GM12878 (cell line): Measurements from ENCODE around the gene MAGEA10. TPM values are rescaled to one million over a fixed set of nuclear protein-coding genes. Genes with fewer than 3 reads are reported as not detected.

Experiments
- ATAC-seq: fragments of 200-7000 bp; cut with Tn5 transposase; 3 replicates; pipeline ENCODE4 v1.9.1; 2020; ENCODE audit warnings: mild to moderate bottlenecking, moderate library complexity
- BruUV-seq: library from RNA; stranded (reverse); fragments of 400-500 nt; replicated peaks from 2 replicates; lab custom pipeline; 2021; lab: Mats Ljungman, UMichigan
- CTCF ChIA-PET: fragments of 300-600 bp; sonication (Branson Sonifier 250); formaldehyde crosslinking; extraction: SDS; loops from one replicate; lab custom pipeline; 2021; ENCODE audit warnings: inconsistent platforms; lab: Yijun Ruan, JAX
- POLR2A ChIA-PET: fragments of 350-600 bp; formaldehyde crosslinking; extraction: SDS; loops from one replicate; lab custom pipeline; 2021; ENCODE audit warnings: inconsistent platforms; lab: Charles Lee
- RAD21 ChIA-PET: fragments of 300-600 bp; sonication (Branson Sonifier 250); formaldehyde crosslinking; loops from one replicate; lab custom pipeline; 2023; ENCODE audit warnings: antibody characterized with exemption; ENCODE audit not compliant: unreplicated experiment; lab: Charles Lee
- SMC1A ChIA-PET: fragments of 300-600 bp; sonication (Branson Sonifier 250); formaldehyde crosslinking; loops from one replicate; lab custom pipeline; 2023; ENCODE audit not compliant: unreplicated experiment, uncharacterized antibody; lab: Charles Lee
- DNase-seq: peaks from one replicate; pipeline ENCODE4 v3.0.0-alpha.2; 2011; ENCODE audit warnings: low read depth, low spot score
- FAIRE-seq: peaks from 3 replicates; lab custom pipeline; 2011; peaks lifted over from hg19 to GRCh38; lab: Jason Lieb, UNC
- H2AFZ ChIP-seq: 2 replicates; pipeline ENCODE4 v1.6.0; 2011; ENCODE audit warnings: low read depth, low read length, control low read depth; ENCODE audit not compliant: control insufficient read depth
- H3K27ac ChIP-seq: 2 replicates; pipeline ENCODE4 v1.5.1; 2011; ENCODE audit warnings: control low read depth; ENCODE audit not compliant: control insufficient read depth, insufficient read depth
- H3K27me3 ChIP-seq, 2 experiments: replicated peaks in 1 of 2; 2 replicates each; pipeline versions ENCODE4 v1.6.0 to v1.6.1; 2011; ENCODE audit warnings: low read length in 1 of 2; ENCODE audit not compliant: control insufficient read depth in 2 of 2, insufficient read depth in 2 of 2
- H3K36me3 ChIP-seq, 2 experiments: 2 replicates each; pipeline ENCODE4 v1.5.1; 2011; ENCODE audit warnings: low read length in 1 of 2; ENCODE audit not compliant: control insufficient read depth in 2 of 2, insufficient read depth in 2 of 2
- H3K4me1 ChIP-seq: 2 replicates; pipeline ENCODE4 v1.6.1; 2011; ENCODE audit warnings: mild to moderate bottlenecking, low read length, moderate library complexity, mixed read lengths; ENCODE audit not compliant: control insufficient read depth, insufficient read depth
- H3K4me2 ChIP-seq: 2 replicates; pipeline ENCODE4 v1.6.0; 2011; ENCODE audit warnings: control low read depth; ENCODE audit not compliant: control insufficient read depth, insufficient read depth
- H3K4me3 ChIP-seq: fragments of 200-600 bp; sonication (generic); 2 replicates; pipeline ENCODE4 v1.5.1; 2016
- H3K79me2 ChIP-seq: 2 replicates; pipeline ENCODE4 v1.6.0; 2011; ENCODE audit warnings: low read length; ENCODE audit not compliant: control insufficient read depth, insufficient read depth
- H3K9ac ChIP-seq: 2 replicates; pipeline ENCODE4 v1.8.0; 2011; ENCODE audit warnings: low read length, control low read depth, mixed read lengths; ENCODE audit not compliant: control insufficient read depth, insufficient read depth
- H3K9me3 ChIP-seq: replicated peaks from 3 replicates; pipeline ENCODE4 v1.5.1; 2011; ENCODE audit warnings: mild to moderate bottlenecking, low read length; ENCODE audit not compliant: control insufficient read depth, insufficient read depth
- H4K20me1 ChIP-seq: 2 replicates; pipeline ENCODE4 v1.6.0; 2011; ENCODE audit not compliant: control insufficient read depth, insufficient read depth
- BCL11A ChIP-seq: IDR thresholded peaks from 2 replicates; pipeline ENCODE4 v1.6.1; 2011; ENCODE audit warnings: low read depth, low read length
- CBFB ChIP-seq: IDR thresholded peaks from 2 replicates; pipeline ENCODE4 v1.6.1; 2016; ENCODE audit warnings: antibody characterized with exemption, low read depth
- CBX5 ChIP-seq: sonication (generic); IDR thresholded peaks from 2 replicates; pipeline ENCODE4 v1.6.1; 2016; ENCODE audit warnings: low read depth, moderate library complexity, mild to moderate bottlenecking, inconsistent platforms
- DPF2 ChIP-seq: fragments of 450-650 bp; IDR thresholded peaks from 2 replicates; pipeline ENCODE4 v1.6.1; 2017; ENCODE audit warnings: mild to moderate bottlenecking
- MEF2B ChIP-seq: fragments of 450-650 bp; IDR thresholded peaks from 2 replicates; pipeline ENCODE4 v1.6.1; 2018; ENCODE audit warnings: mild to moderate bottlenecking, moderate library complexity; ENCODE audit not compliant: partially characterized antibody, poor library complexity, severe bottlenecking
- MTA3 ChIP-seq: IDR thresholded peaks from 2 replicates; pipeline ENCODE4 v1.6.1; 2012; ENCODE audit warnings: low read length, inconsistent platforms, borderline replicate concordance
- NR2C2 ChIP-seq: IDR thresholded peaks from 2 replicates; pipeline ENCODE4 v1.6.1; 2011; ENCODE audit warnings: borderline replicate concordance, low read depth; ENCODE audit not compliant: control insufficient read depth, insufficient read length
- SMARCA5 ChIP-seq: fragments of 450-650 bp; IDR thresholded peaks from 2 replicates; pipeline ENCODE4 v1.6.1; 2017; ENCODE audit warnings: mild to moderate bottlenecking
- STAT1 ChIP-seq: fragments of 450-650 bp; conservative IDR thresholded peaks from 2 replicates; pipeline ENCODE4 v1.6.1; 2014; ENCODE audit warnings: antibody characterized with exemption, mild to moderate bottlenecking
- TCF12 ChIP-seq: IDR thresholded peaks from 2 replicates; pipeline ENCODE4 v1.6.1; 2011; ENCODE audit warnings: low read depth, mild to moderate bottlenecking, low read length
- ZNF207 ChIP-seq: fragments of 450-650 bp; IDR thresholded peaks from 2 replicates; pipeline ENCODE4 v1.6.1; 2014; ENCODE audit warnings: antibody characterized with exemption, mild to moderate bottlenecking, borderline replicate concordance
- whole genome bisulfite sequencing: methylation state at CpG from one replicate; pipeline ENCODE4 v1.1.6; 2016; ENCODE audit warnings: low lambda C conversion rate; ENCODE audit not compliant: insufficient replicate concordance, insufficient coverage; ENCODE audit errors: missing lambda C conversion rate; 5-methylcytosine and 5-hydroxymethylcytosine counted together
- in situ Hi-C: fragments of 300-500 bp; cut with MboI; formaldehyde crosslinking; loops from 9 replicates; pipeline ENCODE4 v1.14.3; 2018; ENCODE audit warnings: mixed read lengths
- intact Hi-C: fragments of 100-400 bp; cut with micrococcal nuclease; formaldehyde crosslinking; loops from one replicate; pipeline ENCODE4 v1.14.2; 2022; ENCODE audit not compliant: unreplicated experiment
- polyA plus RNA-seq, 11 experiments: library from polyadenylated mRNA; depleted of rRNA in 4 of 11; unstranded in 6 of 11; stranded (reverse) in 5 of 11; fragments of >200 nt; fragmentation: Nextera tagmentation in 4 of 11; fragmentation: Illumina TruSeq in 1 of 11; extraction: Ambion mirVana in 4 of 11; extraction: Trizol in 1 of 11; gene quantifications; 1 replicate in 1 of 11; 2 replicates in 10 of 11; pipeline versions ENCODE4 v1.2.1 to v1.2.3, GENCODE V29; 2011 to 2016; ENCODE audit warnings: inconsistent platforms in 2 of 11, missing spikeins in 2 of 11, low read depth in 1 of 11
- total RNA-seq, 4 experiments: library from RNA; depleted of rRNA in 3 of 4; stranded (reverse); fragments of >200 nt in 3 of 4; fragmentation: Illumina TruSeq in 1 of 4; extraction: Trizol in 1 of 4; gene quantifications; 2 replicates each; pipeline versions ENCODE4 v1.2.1 to v1.2.3, GENCODE V29; 2013 to 2021
- TF ChIP-seq, protein P1 (sequence below): IDR thresholded peaks from 2 replicates; pipeline ENCODE4 v1.6.1; 2011; ENCODE audit warnings: borderline replicate concordance, low read depth, mild to moderate bottlenecking, moderate library complexity, low read length; ENCODE audit not compliant: insufficient read depth, poor library complexity, severe bottlenecking
- TF ChIP-seq, protein P2 (sequence below): IDR thresholded peaks from 2 replicates; pipeline ENCODE4 v1.6.1; 2012; ENCODE audit warnings: improper control_type of control experiment, low read depth, low read length; ENCODE audit not compliant: insufficient replicate concordance
- TF ChIP-seq, protein P3 (sequence below): fragments of 150-350 bp; IDR thresholded peaks from 2 replicates; pipeline ENCODE4 v1.6.1; 2016; ENCODE audit warnings: low read depth, low read length

MAGEA10 gene
- total and polyA plus RNA-seq, 10 of the 15 experiments (the other 5 are each of a cell fraction or from before 2014, with no cell fraction given), result not detected

DNA sequence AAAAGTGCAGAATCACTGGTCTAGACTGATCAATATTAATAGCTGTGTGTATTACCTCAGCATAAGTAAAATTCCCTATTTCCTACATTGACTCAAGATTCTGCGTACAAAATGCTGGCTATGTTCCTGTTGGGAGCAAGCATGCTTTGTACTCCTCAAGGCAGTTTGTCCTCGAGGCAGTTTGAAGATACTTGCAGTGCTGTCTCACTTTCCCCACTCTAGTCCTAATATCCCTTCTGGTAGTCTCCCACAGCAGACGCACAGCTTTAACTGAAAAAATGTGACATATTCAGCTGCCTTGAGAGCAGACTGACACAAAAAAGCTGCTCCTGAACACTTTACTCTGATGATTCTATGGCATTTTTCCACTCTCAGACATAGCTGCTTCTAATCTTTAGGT lies 12.9 kb upstream of the MAGEA10 start:
- in situ Hi-C loops (no loop called here), intact Hi-C loops (no loop called here)
- H3K4me1 ChIP-seq, result no peaks in the 10 kb centered on the region
- DNase-seq, result no peak
- no peak overlapping the region for H3K4me2 ChIP-seq
- CTCF ChIA-PET, result no interaction called here
- WGBS, result 32% methylated on average over 3 of the region's 3 CpGs
- H3K27me3 ChIP-seq, result no peaks in the 10 kb centered on the region
- H4K20me1 ChIP-seq, result no peaks in the 10 kb centered on the region
- ATAC-seq, result no peak
- H3K27ac ChIP-seq, result no peak overlapping the region
- H3K36me3 ChIP-seq, result no peaks in the 10 kb centered on the region
- no peaks in the 10 kb centered on the region for H3K9me3 ChIP-seq
- RAD21 ChIA-PET, result no interaction called here
- no TSS peak for BruUV-seq
- POLR2A ChIA-PET, result no interaction called here
- SMC1A ChIA-PET, result interaction anchor here (0.6 kb wide), 1 partner anchor 26 kb away, joined by 3 read pairs; no protein-coding TSS in a partner anchor
- H3K79me2 ChIP-seq, result no peaks in the 10 kb centered on the region
- H3K4me3 ChIP-seq, result no peak overlapping the region
- H3K9ac ChIP-seq, result no peak overlapping the region
- no peak overlapping the region for H2AFZ ChIP-seq
- FAIRE-seq, result no peak
- TF ChIP-seq, protein P1, sequence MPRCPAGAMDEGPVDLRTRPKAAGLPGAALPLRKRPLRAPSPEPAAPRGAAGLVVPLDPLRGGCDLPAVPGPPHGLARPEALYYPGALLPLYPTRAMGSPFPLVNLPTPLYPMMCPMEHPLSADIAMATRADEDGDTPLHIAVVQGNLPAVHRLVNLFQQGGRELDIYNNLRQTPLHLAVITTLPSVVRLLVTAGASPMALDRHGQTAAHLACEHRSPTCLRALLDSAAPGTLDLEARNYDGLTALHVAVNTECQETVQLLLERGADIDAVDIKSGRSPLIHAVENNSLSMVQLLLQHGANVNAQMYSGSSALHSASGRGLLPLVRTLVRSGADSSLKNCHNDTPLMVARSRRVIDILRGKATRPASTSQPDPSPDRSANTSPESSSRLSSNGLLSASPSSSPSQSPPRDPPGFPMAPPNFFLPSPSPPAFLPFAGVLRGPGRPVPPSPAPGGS, result no peak
- TF ChIP-seq BCL11A (no peak), ZNF207 (no peak), MTA3 (no peak), SMARCA5 (no peak), MEF2B (no peak), CBFB (no peak), CBX5 (no peak), NR2C2 (no peak), DPF2 (no peak), TCF12 (no peak), STAT1 (no peak)
- TF ChIP-seq, protein P2, sequence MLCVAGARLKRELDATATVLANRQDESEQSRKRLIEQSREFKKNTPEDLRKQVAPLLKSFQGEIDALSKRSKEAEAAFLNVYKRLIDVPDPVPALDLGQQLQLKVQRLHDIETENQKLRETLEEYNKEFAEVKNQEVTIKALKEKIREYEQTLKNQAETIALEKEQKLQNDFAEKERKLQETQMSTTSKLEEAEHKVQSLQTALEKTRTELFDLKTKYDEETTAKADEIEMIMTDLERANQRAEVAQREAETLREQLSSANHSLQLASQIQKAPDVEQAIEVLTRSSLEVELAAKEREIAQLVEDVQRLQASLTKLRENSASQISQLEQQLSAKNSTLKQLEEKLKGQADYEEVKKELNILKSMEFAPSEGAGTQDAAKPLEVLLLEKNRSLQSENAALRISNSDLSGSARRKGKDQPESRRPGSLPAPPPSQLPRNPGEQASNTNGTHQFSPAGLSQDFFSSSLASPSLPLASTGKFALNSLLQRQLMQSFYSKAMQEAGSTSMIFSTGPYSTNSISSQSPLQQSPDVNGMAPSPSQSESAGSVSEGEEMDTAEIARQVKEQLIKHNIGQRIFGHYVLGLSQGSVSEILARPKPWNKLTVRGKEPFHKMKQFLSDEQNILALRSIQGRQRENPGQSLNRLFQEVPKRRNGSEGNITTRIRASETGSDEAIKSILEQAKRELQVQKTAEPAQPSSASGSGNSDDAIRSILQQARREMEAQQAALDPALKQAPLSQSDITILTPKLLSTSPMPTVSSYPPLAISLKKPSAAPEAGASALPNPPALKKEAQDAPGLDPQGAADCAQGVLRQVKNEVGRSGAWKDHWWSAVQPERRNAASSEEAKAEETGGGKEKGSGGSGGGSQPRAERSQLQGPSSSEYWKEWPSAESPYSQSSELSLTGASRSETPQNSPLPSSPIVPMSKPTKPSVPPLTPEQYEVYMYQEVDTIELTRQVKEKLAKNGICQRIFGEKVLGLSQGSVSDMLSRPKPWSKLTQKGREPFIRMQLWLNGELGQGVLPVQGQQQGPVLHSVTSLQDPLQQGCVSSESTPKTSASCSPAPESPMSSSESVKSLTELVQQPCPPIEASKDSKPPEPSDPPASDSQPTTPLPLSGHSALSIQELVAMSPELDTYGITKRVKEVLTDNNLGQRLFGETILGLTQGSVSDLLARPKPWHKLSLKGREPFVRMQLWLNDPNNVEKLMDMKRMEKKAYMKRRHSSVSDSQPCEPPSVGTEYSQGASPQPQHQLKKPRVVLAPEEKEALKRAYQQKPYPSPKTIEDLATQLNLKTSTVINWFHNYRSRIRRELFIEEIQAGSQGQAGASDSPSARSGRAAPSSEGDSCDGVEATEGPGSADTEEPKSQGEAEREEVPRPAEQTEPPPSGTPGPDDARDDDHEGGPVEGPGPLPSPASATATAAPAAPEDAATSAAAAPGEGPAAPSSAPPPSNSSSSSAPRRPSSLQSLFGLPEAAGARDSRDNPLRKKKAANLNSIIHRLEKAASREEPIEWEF, result no peak
- TF ChIP-seq, protein P3, sequence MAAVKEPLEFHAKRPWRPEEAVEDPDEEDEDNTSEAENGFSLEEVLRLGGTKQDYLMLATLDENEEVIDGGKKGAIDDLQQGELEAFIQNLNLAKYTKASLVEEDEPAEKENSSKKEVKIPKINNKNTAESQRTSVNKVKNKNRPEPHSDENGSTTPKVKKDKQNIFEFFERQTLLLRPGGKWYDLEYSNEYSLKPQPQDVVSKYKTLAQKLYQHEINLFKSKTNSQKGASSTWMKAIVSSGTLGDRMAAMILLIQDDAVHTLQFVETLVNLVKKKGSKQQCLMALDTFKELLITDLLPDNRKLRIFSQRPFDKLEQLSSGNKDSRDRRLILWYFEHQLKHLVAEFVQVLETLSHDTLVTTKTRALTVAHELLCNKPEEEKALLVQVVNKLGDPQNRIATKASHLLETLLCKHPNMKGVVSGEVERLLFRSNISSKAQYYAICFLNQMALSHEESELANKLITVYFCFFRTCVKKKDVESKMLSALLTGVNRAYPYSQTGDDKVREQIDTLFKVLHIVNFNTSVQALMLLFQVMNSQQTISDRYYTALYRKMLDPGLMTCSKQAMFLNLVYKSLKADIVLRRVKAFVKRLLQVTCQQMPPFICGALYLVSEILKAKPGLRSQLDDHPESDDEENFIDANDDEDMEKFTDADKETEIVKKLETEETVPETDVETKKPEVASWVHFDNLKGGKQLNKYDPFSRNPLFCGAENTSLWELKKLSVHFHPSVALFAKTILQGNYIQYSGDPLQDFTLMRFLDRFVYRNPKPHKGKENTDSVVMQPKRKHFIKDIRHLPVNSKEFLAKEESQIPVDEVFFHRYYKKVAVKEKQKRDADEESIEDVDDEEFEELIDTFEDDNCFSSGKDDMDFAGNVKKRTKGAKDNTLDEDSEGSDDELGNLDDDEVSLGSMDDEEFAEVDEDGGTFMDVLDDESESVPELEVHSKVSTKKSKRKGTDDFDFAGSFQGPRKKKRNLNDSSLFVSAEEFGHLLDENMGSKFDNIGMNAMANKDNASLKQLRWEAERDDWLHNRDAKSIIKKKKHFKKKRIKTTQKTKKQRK, result no peak
